ENCODE data around the gene MTCL1. TPM values are rescaled to one million over a fixed set of nuclear protein-coding genes. Genes with fewer than 3 reads are reported as not detected.
"Not testable (repeated sequence)": the region's sequence is repeated elsewhere in the genome, so short reads cannot be mapped to it uniquely, and the experiment has no call there.

MTCL1 gene
- total and polyA plus RNA-seq, 11 donors = 4.7 to 17.7 (median 9.5) TPM

GRCh38 chr18:8756571-8756970 is 51.2 kb downstream of the MTCL1 start:
- H3K9me3 ChIP-seq = peaks cover 0 to 4% (median 0%) of the 10 kb centered on the region in 12 donors
- H3K27ac ChIP-seq = no peak overlapping the region
- no peak for DNase-seq
- 85 to 97% (median 89%) methylated on average over 2 of the region's 2 CpGs for WGBS, 4 donors
- ATAC-seq = no peak
- H3K27me3 ChIP-seq = no peaks in the 10 kb centered on the region
- TF ChIP-seq POLR2A (IDR thresholded peaks at IDR 0.05) = no peak
- no peak for TF ChIP-seq CTCF (IDR thresholded peaks at IDR 0.05)
- H3K36me3 ChIP-seq = no peaks in the 10 kb centered on the region
- H3K4me3 ChIP-seq = no peak overlapping the region
- intact Hi-C loops (cut with DNase I) = no loop called here
- peaks cover 0 to 4% (median 0%) of the 10 kb centered on the region in 12 donors for H3K4me1 ChIP-seq

DNA sequence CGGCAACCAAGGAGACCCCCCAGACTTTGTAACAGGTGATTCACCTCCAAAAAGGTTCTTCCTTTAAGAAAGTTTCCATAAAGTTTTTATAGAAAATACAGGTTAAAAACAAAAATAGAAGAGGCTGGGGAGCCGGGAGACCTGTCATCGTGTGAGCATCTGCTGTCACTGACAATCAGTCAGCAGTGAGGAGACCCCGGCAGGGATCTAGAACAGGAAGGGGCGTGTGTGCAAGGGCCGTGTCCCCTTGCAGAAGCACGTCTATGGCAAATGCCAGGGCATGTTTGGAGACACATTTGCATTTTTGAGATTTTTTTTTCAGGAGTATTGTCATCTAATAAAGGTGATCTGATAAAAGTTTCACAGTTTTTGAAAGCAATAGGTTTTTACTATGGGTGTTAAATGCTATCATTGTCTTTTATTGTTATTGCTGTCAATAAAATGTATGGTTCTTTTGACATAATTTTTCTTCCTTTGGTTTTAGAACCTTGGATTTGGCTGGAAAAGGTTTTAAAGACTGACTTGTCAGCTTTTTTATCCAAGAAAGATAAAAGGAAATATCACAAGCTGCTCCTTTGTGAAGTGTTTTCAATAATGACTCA is 52.1 kb downstream of the MTCL1 start:
- 67 to 78% (median 73%) methylated on average over 7 of the region's 7 CpGs for WGBS, 4 donors
- TF ChIP-seq POLR2A (IDR thresholded peaks at IDR 0.05) (no peak), CTCF (IDR thresholded peaks at IDR 0.05) (no peak)
- Histone ChIP-seq H3K9me3 (peaks cover 0 to 5% (median 0%) of the 10 kb centered on the region in 12 donors), H3K27ac (peak overlapping the region in 1 of 12 donors; percentile 7), H3K4me3 (no peak overlapping the region), H3K27me3 (no peaks in the 10 kb centered on the region), H3K36me3 (no peaks in the 10 kb centered on the region), H3K4me1 (peaks cover 0 to 4% (median 0%) of the 10 kb centered on the region in 12 donors)
- no peak for ATAC-seq
- no peak for DNase-seq
- intact Hi-C loops (cut with DNase I) = no loop called here

DNA sequence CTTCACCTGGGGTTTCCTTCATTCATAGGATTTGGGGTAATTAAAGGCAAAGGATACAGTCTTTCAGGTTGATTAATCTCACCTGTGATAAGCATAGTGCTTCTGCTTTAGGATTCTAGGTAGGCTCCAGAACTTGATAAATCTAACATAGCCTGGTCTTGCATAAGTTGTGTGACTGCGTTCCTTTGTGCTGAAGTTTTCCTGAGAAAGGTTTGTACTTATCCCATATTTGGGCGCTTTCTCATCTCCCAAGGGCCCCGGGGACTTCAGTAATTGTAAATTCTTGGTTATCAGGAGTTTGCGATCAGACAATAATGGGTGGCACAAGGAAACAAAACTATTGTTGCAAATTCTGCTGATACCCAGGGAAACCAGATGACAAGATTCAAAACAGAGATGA is 53.1 kb downstream of the MTCL1 start:
- H3K9me3 ChIP-seq = peaks cover 0 to 5% (median 0%) of the 10 kb centered on the region in 12 donors
- peaks cover 0 to 2% (median 0%) of the 10 kb centered on the region in 9 donors for H3K36me3 ChIP-seq
- H3K27me3 ChIP-seq = no peaks in the 10 kb centered on the region
- intact Hi-C loops (cut with DNase I) = no loop called here
- H3K4me3 ChIP-seq = no peak overlapping the region
- H3K27ac ChIP-seq = no peak overlapping the region
- WGBS, 4 donors = 91 to 94% (median 93%) methylated on average over 4 of the region's 4 CpGs
- no peak for TF ChIP-seq CTCF (IDR thresholded peaks at IDR 0.05)
- TF ChIP-seq POLR2A (IDR thresholded peaks at IDR 0.05) = no peak
- DNase-seq (no peak), ATAC-seq (no peak)
- H3K4me1 ChIP-seq = peaks cover 0 to 4% (median 0%) of the 10 kb centered on the region in 12 donors

DNA sequence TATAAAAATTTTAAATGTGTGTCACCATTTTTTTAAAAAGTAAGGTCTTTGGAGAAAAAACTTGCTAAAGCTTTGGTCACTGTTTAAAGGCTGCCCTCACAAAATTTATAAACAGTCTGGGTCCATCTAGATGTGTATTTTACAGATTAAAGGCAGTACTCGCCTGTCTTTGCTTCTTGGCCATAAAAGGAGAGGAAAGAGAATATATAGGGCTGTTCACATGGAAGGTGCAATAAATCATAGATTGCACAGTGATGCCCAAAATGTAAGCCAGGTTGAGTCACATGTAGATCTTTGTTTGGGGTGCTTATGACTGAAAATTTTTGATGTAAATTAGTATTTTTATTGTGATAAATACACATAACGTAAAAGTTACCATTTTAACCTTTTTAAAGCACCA is 55.6 kb downstream of the MTCL1 start:
- no peak for TF ChIP-seq POLR2A (IDR thresholded peaks at IDR 0.05)
- TF ChIP-seq CTCF (IDR thresholded peaks at IDR 0.05) = no peak
- Histone ChIP-seq H3K9me3 (peaks cover 0 to 5% (median 0%) of the 10 kb centered on the region in 12 donors), H3K4me1 (peaks cover 0 to under 1% (median 0%) of the 10 kb centered on the region in 12 donors), H3K36me3 (peaks cover 0 to 3% (median 0%) of the 10 kb centered on the region in 9 donors), H3K4me3 (no peak overlapping the region), H3K27ac (peak overlapping the region in 1 of 12 donors; percentile 55), H3K27me3 (no peaks in the 10 kb centered on the region)
- 88 to 97% (median 92%) methylated on average over 2 of the region's 2 CpGs for WGBS, 4 donors
- intact Hi-C loops (cut with DNase I) = loop anchor here in 1 of 10 donors (10.0 kb wide), 1 partner anchor 64 kb away; no protein-coding TSS in a partner anchor
- ATAC-seq = no peak
- no peak for DNase-seq

- intact Hi-C loops (cut with DNase I) = loop anchor here in 1 of 10 donors (10.0 kb wide), 1 partner anchor 63 kb away; no protein-coding TSS in a partner anchor
- ATAC-seq, H3K36me3 ChIP-seq, H3K4me1 ChIP-seq, H3K9me3 ChIP-seq, H3K4me3 ChIP-seq, DNase-seq, H3K27me3 ChIP-seq: not testable (repeated sequence)
- WGBS, 4 donors = 93 to 97% (median 95%) methylated on average over 3 of the region's 3 CpGs
- H3K27ac ChIP-seq = peak overlapping the region in 1 of 12 donors; percentile 55
Measured at GRCh38 chr18:8761535-8761934, 56.2 kb downstream of the MTCL1 start.

All from heart left ventricle (tissue), 16 donors.